Mesodermal cell (in vitro differentiated cells): ENCODE measurements around the gene KCTD16.

Experiments used
- H3K27ac ChIP-seq: 2 replicates; pipeline ENCODE4 v1.7.0; 2013; ENCODE audit warnings: mild to moderate bottlenecking, low read depth, low read length, moderate library complexity; ENCODE audit not compliant: severe bottlenecking
- H3K36me3 ChIP-seq: 2 replicates; pipeline ENCODE4 v1.7.1; 2013; ENCODE audit warnings: mild to moderate bottlenecking, low read length, moderate library complexity; ENCODE audit not compliant: control insufficient read depth, insufficient read depth
- H3K4me1 ChIP-seq: one replicate; pipeline ENCODE4 v1.7.1; 2013; ENCODE audit warnings: mild to moderate bottlenecking, low read length; ENCODE audit not compliant: insufficient read depth, control insufficient read depth, poor library complexity, severe bottlenecking
- H3K4me3 ChIP-seq: 2 replicates; pipeline ENCODE4 v1.7.0; 2013; ENCODE audit warnings: low read length, control low read depth, mild to moderate bottlenecking; ENCODE audit not compliant: insufficient read depth, poor library complexity, severe bottlenecking; ENCODE audit errors: extremely low read depth
- H3K9me3 ChIP-seq: 2 replicates; pipeline ENCODE4 v1.7.1; 2013; ENCODE audit warnings: mild to moderate bottlenecking, low read length, moderate library complexity; ENCODE audit not compliant: control insufficient read depth
- WGBS, 2 experiments: methylation state at CpG; one replicate each; pipeline ENCODE4 v1.1.5; 2013; ENCODE audit warnings: missing lambda C conversion rate in 2 of 2; ENCODE audit not compliant: insufficient coverage in 2 of 2; 5-methylcytosine and 5-hydroxymethylcytosine counted together

Gene KCTD16

DNA sequence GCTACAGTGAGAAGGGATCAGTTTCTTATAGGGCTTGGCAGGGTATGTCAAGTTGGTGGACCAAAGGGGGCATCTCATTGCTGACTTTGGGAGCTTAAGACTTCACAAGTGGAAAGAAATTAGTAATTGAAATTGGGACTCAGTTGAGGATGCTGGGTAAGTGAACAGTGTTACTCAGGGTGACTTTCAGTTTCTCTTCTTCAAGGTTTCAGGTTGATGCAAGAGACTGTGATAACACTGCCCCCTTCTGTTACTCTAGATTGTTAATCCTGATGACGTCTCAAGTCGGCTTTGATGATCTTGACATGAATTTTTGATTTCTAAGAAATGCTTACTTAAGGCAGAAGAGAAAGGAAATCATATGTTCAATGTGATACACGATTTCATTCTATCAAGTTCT lies 21.3 kb downstream of the KCTD16 start:
- Histone ChIP-seq H3K4me3 (no peak overlapping the region), H3K27ac (no peak overlapping the region)
- WGBS, 2 experiments: no CpG with 5 or more reads among the region's 3 CpGs

DNA sequence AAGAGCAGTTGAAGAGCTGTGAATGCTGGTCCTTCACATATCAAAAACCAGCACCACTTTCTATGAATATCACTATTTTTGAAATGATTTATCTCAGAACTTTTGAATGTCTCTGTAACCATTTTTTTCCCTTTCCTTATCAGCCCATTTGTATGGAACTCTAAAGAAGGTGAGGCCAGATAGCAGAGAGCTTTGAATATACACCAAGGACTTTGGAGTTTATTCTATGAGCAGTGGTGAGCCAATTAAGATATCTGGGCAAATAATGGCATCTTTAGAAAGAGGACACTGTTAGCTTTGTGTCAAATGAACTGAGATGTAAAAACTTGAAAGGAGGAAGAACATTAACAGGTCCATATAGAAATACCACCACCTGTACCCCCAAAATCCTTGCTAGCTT lies 22.0 kb downstream of the KCTD16 start:
- Histone ChIP-seq H3K9me3 (no peaks in the 10 kb centered on the region), H3K4me3 (no peak overlapping the region), H3K4me1 (no peaks in the 10 kb centered on the region), H3K27ac (no peak overlapping the region), H3K36me3 (no peaks in the 10 kb centered on the region)

More for the DNA sequence above, 21.3 kb downstream of the KCTD16 start:
- Histone ChIP-seq H3K36me3 (no peaks in the 10 kb centered on the region), H3K9me3 (no peaks in the 10 kb centered on the region), H3K4me1 (no peaks in the 10 kb centered on the region)

GRCh38 chr5:144194144-144194543 lies 23.5 kb downstream of the KCTD16 start:
- 80 to 83% methylated on average over 1 to 2 of the region's 2 CpGs for WGBS, 2 experiments
- H3K9me3 ChIP-seq: no peaks in the 10 kb centered on the region
- H3K4me3 ChIP-seq: no peak overlapping the region
- peaks cover 6% of the 10 kb centered on the region for H3K4me1 ChIP-seq
- H3K27ac ChIP-seq: no peak overlapping the region
- no peaks in the 10 kb centered on the region for H3K36me3 ChIP-seq

- H3K4me1 ChIP-seq: peaks cover 6% of the 10 kb centered on the region
- 100% methylated on average over 1 of the region's 4 CpGs; no CpG with 5 or more reads in 1 of the 2 experiments for WGBS, 2 experiments
- no peak overlapping the region for H3K4me3 ChIP-seq
- no peaks in the 10 kb centered on the region for H3K36me3 ChIP-seq
- H3K27ac ChIP-seq: no peak overlapping the region
- no peaks in the 10 kb centered on the region for H3K9me3 ChIP-seq
Measured at GRCh38 chr5:144195448-144195847, 24.8 kb downstream of the KCTD16 start.

GRCh38 chr5:144196612-144197011 lies 25.9 kb downstream of the KCTD16 start:
- Histone ChIP-seq H3K9me3 (no peaks in the 10 kb centered on the region), H3K36me3 (no peaks in the 10 kb centered on the region), H3K4me3 (no peak overlapping the region), H3K4me1 (peaks cover 6% of the 10 kb centered on the region), H3K27ac (no peak overlapping the region)
- WGBS, 2 experiments: 83 to 100% methylated on average over 1 of the region's 1 CpG

GRCh38 chr5:144198386-144198785 lies 27.7 kb downstream of the KCTD16 start:
- peaks cover 6% of the 10 kb centered on the region for H3K4me1 ChIP-seq
- WGBS, 2 experiments: 100% methylated on average over 1 of the region's 3 CpGs; no CpG with 5 or more reads in 1 of the 2 experiments
- H3K36me3 ChIP-seq: no peaks in the 10 kb centered on the region
- no peak overlapping the region for H3K4me3 ChIP-seq
- no peak overlapping the region for H3K27ac ChIP-seq
- no peaks in the 10 kb centered on the region for H3K9me3 ChIP-seq

DNA sequence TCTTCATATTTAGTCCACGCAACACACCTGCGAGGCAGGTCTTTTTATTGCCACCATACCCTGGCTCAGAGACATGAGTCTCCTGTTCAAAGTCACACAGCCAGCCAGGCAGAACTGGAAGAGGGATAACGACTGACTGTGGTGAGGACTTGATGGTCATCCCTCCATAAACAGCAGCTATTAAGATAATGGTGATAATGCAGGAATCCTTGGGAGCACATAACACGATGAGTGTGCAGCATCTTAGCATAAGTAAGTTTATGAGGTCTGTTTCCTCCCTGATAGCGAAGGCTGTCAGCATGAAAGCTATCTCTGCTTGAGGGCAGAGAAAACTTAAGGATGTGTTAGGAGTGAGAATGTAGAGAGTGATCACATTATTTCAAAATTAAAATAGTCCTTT lies 30.9 kb downstream of the KCTD16 start:
- H3K9me3 ChIP-seq: no peaks in the 10 kb centered on the region
- no peaks in the 10 kb centered on the region for H3K36me3 ChIP-seq
- H3K4me3 ChIP-seq: no peak overlapping the region
- peaks cover 14% of the 10 kb centered on the region for H3K4me1 ChIP-seq
- no peak overlapping the region for H3K27ac ChIP-seq
- 83% methylated on average over 3 of the region's 5 CpGs for WGBS, 2 experiments

- Histone ChIP-seq H3K9me3 (no peaks in the 10 kb centered on the region), H3K36me3 (no peaks in the 10 kb centered on the region), H3K4me1 (peaks cover 14% of the 10 kb centered on the region), H3K4me3 (no peak overlapping the region), H3K27ac (no peak overlapping the region)
- 87 to 93% methylated on average over 4 to 6 of the region's 10 CpGs for WGBS, 2 experiments
Measured at GRCh38 chr5:144202072-144202471, 31.4 kb downstream of the KCTD16 start.

- Histone ChIP-seq H3K4me1 (peaks cover 14% of the 10 kb centered on the region), H3K4me3 (no peak overlapping the region), H3K27ac (no peak overlapping the region), H3K36me3 (no peaks in the 10 kb centered on the region), H3K9me3 (no peaks in the 10 kb centered on the region)
- WGBS, 2 experiments: no CpG with 5 or more reads among the region's 1 CpG
Measured at GRCh38 chr5:144202726-144203125, 32.1 kb downstream of the KCTD16 start.

GRCh38 chr5:144203750-144204596 lies 33.3 kb downstream of the KCTD16 start:
- WGBS, 2 experiments: 50 to 64% methylated on average over 2 to 5 of the region's 10 CpGs
- Histone ChIP-seq H3K27ac (no peak overlapping the region), H3K4me1 (peaks cover 8% of the 10 kb centered on the region), H3K9me3 (no peaks in the 10 kb centered on the region), H3K4me3 (no peak overlapping the region), H3K36me3 (no peaks in the 10 kb centered on the region)

GRCh38 chr5:144205141-144205551 lies 34.5 kb downstream of the KCTD16 start:
- Histone ChIP-seq H3K4me1 (peaks cover 8% of the 10 kb centered on the region), H3K9me3 (no peaks in the 10 kb centered on the region), H3K4me3 (peak overlapping the region; percentile 31), H3K36me3 (no peaks in the 10 kb centered on the region), H3K27ac (no peak overlapping the region)
- 1 to 7% methylated on average over 24 of the region's 31 CpGs for WGBS, 2 experiments
